ENCODE measurements around the gene CNKSR3.

DNA sequence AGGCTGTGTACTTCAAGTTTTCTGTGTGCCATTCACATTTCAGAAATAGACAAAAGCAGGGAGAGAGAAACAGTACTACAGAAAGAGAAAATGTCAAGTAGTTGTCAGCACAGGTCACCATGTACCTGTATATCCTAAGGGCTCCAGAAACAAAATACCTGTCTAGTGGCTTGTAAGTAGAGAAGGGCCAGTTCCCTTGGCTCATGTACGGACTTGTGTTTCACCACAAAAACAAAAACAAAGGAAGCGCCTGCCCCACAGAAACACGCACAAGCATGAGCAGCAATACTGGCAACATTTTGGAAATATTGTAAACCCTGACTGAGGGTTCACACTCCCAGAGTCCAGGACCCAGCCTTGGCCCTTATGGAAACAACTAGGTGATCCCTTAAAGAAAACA lies 44.3 kb downstream of the CNKSR3 start:
- no peak for TF ChIP-seq POLR2A (IDR thresholded peaks at IDR 0.05)
- no peak for TF ChIP-seq CTCF (IDR thresholded peaks at IDR 0.05)

Measured in right lobe of liver (tissue), 4 donors.